ENCODE data around the gene MLLT3.

GRCh38 chr9:20479419-20480155 lies 142.7 kb downstream of the MLLT3 start:
- TF ChIP-seq, protein P1, sequence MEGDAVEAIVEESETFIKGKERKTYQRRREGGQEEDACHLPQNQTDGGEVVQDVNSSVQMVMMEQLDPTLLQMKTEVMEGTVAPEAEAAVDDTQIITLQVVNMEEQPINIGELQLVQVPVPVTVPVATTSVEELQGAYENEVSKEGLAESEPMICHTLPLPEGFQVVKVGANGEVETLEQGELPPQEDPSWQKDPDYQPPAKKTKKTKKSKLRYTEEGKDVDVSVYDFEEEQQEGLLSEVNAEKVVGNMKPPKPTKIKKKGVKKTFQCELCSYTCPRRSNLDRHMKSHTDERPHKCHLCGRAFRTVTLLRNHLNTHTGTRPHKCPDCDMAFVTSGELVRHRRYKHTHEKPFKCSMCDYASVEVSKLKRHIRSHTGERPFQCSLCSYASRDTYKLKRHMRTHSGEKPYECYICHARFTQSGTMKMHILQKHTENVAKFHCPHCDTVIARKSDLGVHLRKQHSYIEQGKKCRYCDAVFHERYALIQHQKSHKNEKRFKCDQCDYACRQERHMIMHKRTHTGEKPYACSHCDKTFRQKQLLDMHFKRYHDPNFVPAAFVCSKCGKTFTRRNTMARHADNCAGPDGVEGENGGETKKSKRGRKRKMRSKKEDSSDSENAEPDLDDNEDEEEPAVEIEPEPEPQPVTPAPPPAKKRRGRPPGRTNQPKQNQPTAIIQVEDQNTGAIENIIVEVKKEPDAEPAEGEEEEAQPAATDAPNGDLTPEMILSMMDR (conservative IDR thresholded peaks at IDR 0.05): no peak
- TF ChIP-seq EZH2 (IDR thresholded peaks at IDR 0.05; ENCODE audit: low read depth): no peak
